Osteoblast (primary cell): ENCODE data around the gene CLPX. TPM values are rescaled to one million over a fixed set of nuclear protein-coding genes. Genes with fewer than 3 reads are reported as not detected.
"Not testable (repeated sequence)": the region's sequence is repeated elsewhere in the genome, so short reads cannot be mapped to it uniquely, and the experiment has no call there.

Experiments used
- DNase-seq: peaks from one replicate; pipeline ENCODE4 v3.0.0; 2011; ENCODE audit warnings: low spot score, mixed read lengths; ENCODE audit not compliant: insufficient read length; ENCODE audit errors: missing footprints
- H2AFZ ChIP-seq: 2 replicates; pipeline ENCODE4 v1.6.0; 2011; ENCODE audit warnings: mild to moderate bottlenecking, low read length
- H3K27ac ChIP-seq: 2 replicates; pipeline ENCODE4 v1.5.1; 2011; ENCODE audit warnings: mild to moderate bottlenecking, low read depth, low read length, moderate library complexity
- H3K27me3 ChIP-seq: 2 replicates; pipeline ENCODE4 v1.6.0; 2012; ENCODE audit warnings: mild to moderate bottlenecking, control low read depth, inconsistent platforms, low read length, moderate library complexity; ENCODE audit not compliant: insufficient read depth
- H3K36me3 ChIP-seq: 2 replicates; pipeline ENCODE4 v1.5.1; 2011; ENCODE audit warnings: mild to moderate bottlenecking, low read length, control low read depth, moderate library complexity; ENCODE audit not compliant: insufficient read depth
- H3K4me1 ChIP-seq: 2 replicates; pipeline ENCODE4 v1.5.1; 2011; ENCODE audit warnings: mild to moderate bottlenecking, low read length, control low read depth, moderate library complexity; ENCODE audit not compliant: insufficient read depth
- H3K4me2 ChIP-seq: 2 replicates; pipeline ENCODE4 v1.6.0; 2011; ENCODE audit warnings: mild to moderate bottlenecking, low read length; ENCODE audit not compliant: insufficient read depth
- H3K4me3 ChIP-seq: fragments of 200-600 bp; sonication (generic); 3 replicates; pipeline ENCODE4 v1.5.1; 2012; ENCODE audit warnings: mild to moderate bottlenecking, low read length, inconsistent platforms; ENCODE audit not compliant: insufficient read depth
- H3K79me2 ChIP-seq: 2 replicates; pipeline ENCODE4 v1.6.0; 2012; ENCODE audit warnings: mild to moderate bottlenecking, low read length, control low read depth, inconsistent platforms; ENCODE audit not compliant: insufficient read depth
- H3K9me3 ChIP-seq: 2 replicates; pipeline ENCODE4 v1.5.1; 2011; ENCODE audit warnings: low read depth, low read length, control low read depth
- H4K20me1 ChIP-seq: 2 replicates; pipeline ENCODE4 v1.6.0; 2012; ENCODE audit warnings: mild to moderate bottlenecking, low read length, control low read depth; ENCODE audit not compliant: insufficient read depth
- CTCF ChIP-seq: IDR thresholded peaks from 2 replicates; pipeline ENCODE4 v1.5.1; 2011; ENCODE audit warnings: mild to moderate bottlenecking, low read depth, low read length, moderate library complexity; ENCODE audit errors: extremely low read depth
- small RNA-seq: library from RNA; depleted of rRNA; stranded (forward); fragments of <200 nt; gene quantifications from one replicate; pipeline ENCODE3, GENCODE V24; 2012
- total RNA-seq: library from RNA; depleted of rRNA; stranded (reverse); fragments of >200 nt; gene quantifications from 2 replicates; pipeline ENCODE4 v1.2.3, GENCODE V29; 2012

Gene CLPX
- total RNA-seq, 1 donor, result 46.7 TPM

- no peak overlapping the region for H3K4me2 ChIP-seq
- no peaks in the 10 kb centered on the region for H4K20me1 ChIP-seq
- TF ChIP-seq CTCF, result no peak
- no peak for DNase-seq
- no peaks in the 10 kb centered on the region for H3K79me2 ChIP-seq
- no peaks in the 10 kb centered on the region for H3K9me3 ChIP-seq
- no peak overlapping the region for H3K27ac ChIP-seq
- H3K36me3 ChIP-seq, result peaks cover 43% of the 10 kb centered on the region
- H3K4me1 ChIP-seq, result no peaks in the 10 kb centered on the region
- H2AFZ ChIP-seq, result no peak overlapping the region
- no peak overlapping the region for H3K4me3 ChIP-seq
- no peaks in the 10 kb centered on the region for H3K27me3 ChIP-seq
These were observed 84.7 kb downstream of the CLPX start for GRCh38 chr15:65100442-65100841.

GRCh38 chr15:65099801-65100200, 85.3 kb downstream of the CLPX start:
- H3K36me3 ChIP-seq, result peaks cover 41% of the 10 kb centered on the region
- not testable (repeated sequence) for H4K20me1 ChIP-seq, H3K27me3 ChIP-seq, H3K9me3 ChIP-seq, H3K79me2 ChIP-seq, H3K4me2 ChIP-seq, H3K4me3 ChIP-seq, DNase-seq, H3K4me1 ChIP-seq, H3K27ac ChIP-seq, H2AFZ ChIP-seq

GRCh38 chr15:65099336-65099735, 85.8 kb downstream of the CLPX start:
- no peak overlapping the region for H3K27ac ChIP-seq
- no peaks in the 10 kb centered on the region for H4K20me1 ChIP-seq
- H3K4me3 ChIP-seq, result no peak overlapping the region
- no peak overlapping the region for H2AFZ ChIP-seq
- H3K4me1 ChIP-seq, result no peaks in the 10 kb centered on the region
- no peak for TF ChIP-seq CTCF
- DNase-seq, result no peak
- H3K4me2 ChIP-seq, result no peak overlapping the region
- H3K27me3 ChIP-seq, result no peaks in the 10 kb centered on the region
- H3K79me2 ChIP-seq, result no peaks in the 10 kb centered on the region
- H3K36me3 ChIP-seq, result peaks cover 41% of the 10 kb centered on the region
- no peaks in the 10 kb centered on the region for H3K9me3 ChIP-seq

Small RNAs within 50 kb of the gene (small RNA-seq; reads per million reads assigned to genes)
- gene AC013553.1 (not detected), gene AC068213.1 (not detected), gene RNU6-686P (not detected)

Other genes starting within 250 kb of the CLPX start
- 142 and 164 TPM in 2 replicates for gene SPG21, start 195.4 kb downstream of the CLPX start, total RNA-seq
- gene MTFMT, start 155.7 kb downstream of the CLPX start, total RNA-seq, result 24.5 and 31.8 TPM in 2 replicates
- gene SLC51B, start 140.0 kb downstream of the CLPX start, total RNA-seq, result not detected in 2 replicates
- gene RASL12, start 117.4 kb downstream of the CLPX start, total RNA-seq, result under 0.01 and 0.36 TPM in 2 replicates
- gene KBTBD13, start 108.6 kb downstream of the CLPX start, total RNA-seq, result not detected in 2 replicates
- 2.9 and 3.3 TPM in 2 replicates for gene UBAP1L, start 70.1 kb downstream of the CLPX start, total RNA-seq
- gene PDCD7, start 51.5 kb downstream of the CLPX start, total RNA-seq, result 19.5 and 20.3 TPM in 2 replicates
- under 0.01 TPM in 2 replicates for gene CILP, start 26.1 kb upstream of the CLPX start, total RNA-seq
- 6.2 and 6.5 TPM in 2 replicates for gene PARP16, start 101.5 kb upstream of the CLPX start, total RNA-seq
- gene RNU5A-1, start 110.7 kb upstream of the CLPX start, total RNA-seq, result not detected in 2 replicates
- not detected in 2 replicates for gene RNU5B-1, start 119.3 kb upstream of the CLPX start, total RNA-seq
- 0.29 TPM in 1 of 2 replicates, not detected in the other for gene IGDCC3, start 192.7 kb upstream of the CLPX start, total RNA-seq
- gene IGDCC4, start 237.6 kb upstream of the CLPX start, total RNA-seq, result 3.6 and 6.2 TPM in 2 replicates